HG02571 (cell line): ENCODE data around the gene FHL1.
"Not testable (repeated sequence)": the region's sequence is repeated elsewhere in the genome, so short reads cannot be mapped to it uniquely, and the experiment has no call there.

Source experiments
- ATAC-seq: cut with Tn5 transposase; IDR thresholded peaks from one replicate; pipeline ENCODE4 v1.9.1; 2021; ENCODE audit warnings: mild to moderate bottlenecking, moderate library complexity; ENCODE audit not compliant: unreplicated experiment

The FHL1 gene

DNA sequence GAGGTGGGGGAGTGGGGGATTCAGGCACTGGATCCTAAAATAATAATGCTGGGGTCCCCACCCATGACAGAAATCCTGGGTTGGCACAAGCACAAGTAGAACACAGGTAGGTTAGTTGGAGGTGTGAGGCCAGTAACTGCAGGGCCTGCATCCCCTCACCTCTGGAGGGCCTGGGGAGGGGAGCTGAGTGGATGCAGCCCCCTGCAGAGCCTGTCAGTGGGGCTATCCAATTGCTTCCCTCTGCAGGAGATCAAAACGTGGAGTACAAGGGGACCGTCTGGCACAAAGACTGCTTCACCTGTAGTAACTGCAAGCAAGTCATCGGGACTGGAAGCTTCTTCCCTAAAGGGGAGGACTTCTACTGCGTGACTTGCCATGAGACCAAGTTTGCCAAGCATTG lies 60.2 kb downstream of the FHL1 start:
- no peak for ATAC-seq

DNA sequence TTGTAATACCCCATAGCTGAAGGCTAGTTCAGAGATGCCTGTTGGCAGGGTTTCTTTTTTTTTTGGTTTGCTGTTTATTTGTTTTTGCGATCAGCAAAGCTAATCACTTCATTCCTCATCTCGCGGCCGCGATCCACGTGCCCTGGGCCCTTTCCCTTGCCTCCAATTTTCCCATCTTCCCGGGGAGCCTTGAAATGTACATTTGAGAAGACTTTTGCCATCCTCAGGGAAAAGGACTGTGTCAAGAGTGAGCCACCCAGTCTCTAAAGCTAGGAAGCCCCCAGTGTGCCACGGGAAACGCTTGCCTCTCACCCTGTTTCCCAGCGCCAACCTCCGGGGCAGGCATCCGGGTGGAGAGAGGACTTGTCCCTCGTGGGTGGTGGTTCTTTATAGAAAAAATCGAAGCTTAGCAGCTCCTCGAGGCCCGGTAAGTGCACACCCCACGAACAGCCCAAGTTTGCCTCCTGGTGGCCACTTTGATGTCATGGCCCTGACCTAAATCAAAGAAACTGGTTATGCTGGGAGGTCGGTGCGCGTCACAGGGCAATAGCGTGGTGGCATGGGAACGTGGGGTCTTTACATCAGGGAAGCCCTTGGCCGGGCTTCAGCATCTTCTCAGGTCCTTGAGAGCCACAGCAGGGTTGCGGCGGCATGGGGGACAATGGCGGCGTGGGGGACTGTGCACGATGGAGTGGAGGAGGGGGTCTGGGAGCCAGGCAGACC lies 61.8 kb downstream of the FHL1 start:
- ATAC-seq, result no peak

DNA sequence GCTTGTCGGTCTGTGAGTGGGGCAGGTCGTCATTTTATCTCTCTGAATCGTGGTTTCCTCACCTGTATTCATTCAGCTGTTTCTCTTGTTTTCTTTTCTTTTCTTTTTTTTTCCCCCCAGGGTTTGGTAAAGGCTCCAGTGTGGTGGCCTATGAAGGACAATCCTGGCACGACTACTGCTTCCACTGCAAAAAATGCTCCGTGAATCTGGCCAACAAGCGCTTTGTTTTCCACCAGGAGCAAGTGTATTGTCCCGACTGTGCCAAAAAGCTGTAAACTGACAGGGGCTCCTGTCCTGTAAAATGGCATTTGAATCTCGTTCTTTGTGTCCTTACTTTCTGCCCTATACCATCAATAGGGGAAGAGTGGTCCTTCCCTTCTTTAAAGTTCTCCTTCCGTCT lies 62.4 kb downstream of the FHL1 start:
- ATAC-seq, result no peak

- ATAC-seq, result no peak
Measured at GRCh38 chrX:136210243-136210642, 62.9 kb downstream of the FHL1 start.

GRCh38 chrX:136210806-136211205 lies 63.5 kb downstream of the FHL1 start:
- ATAC-seq, result no peak

DNA sequence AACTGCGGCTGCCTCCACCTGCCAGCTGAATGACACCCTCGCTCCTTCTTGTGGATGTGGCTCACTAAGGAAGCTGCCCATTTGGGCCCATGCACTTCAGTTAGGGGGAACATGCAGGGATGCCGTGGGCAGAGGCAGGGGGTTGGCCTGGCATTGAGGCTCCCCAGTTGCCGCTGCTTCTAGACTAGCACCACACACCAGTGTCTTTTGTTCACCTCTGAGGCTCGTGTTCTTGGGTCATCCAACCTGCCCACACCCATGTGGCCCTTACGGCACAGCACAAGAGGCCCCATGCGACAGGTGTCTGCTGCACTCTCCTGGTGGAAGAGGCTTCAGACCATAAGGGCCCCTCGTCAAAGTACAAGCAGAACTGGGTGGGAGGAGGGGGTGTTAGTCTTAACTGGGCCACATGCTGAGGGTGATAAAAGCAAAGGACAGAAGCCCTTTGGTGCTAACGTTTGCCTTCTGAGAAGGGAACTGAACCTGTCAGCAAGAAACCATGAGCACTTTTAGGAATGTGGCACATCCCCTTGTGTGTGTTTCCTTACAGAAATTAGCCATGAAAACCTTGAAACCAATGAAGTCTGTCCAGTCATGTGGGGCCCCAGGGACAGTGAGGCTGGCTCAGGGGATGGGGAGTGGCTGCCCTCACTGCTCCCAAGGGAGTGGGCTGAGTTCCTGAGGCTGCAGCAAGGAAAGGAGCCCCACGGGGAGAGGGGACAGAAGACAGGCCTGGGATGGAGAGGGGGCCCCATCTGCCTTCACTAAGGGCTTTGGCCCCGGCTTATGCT lies 64.6 kb downstream of the FHL1 start:
- no peak for ATAC-seq

DNA sequence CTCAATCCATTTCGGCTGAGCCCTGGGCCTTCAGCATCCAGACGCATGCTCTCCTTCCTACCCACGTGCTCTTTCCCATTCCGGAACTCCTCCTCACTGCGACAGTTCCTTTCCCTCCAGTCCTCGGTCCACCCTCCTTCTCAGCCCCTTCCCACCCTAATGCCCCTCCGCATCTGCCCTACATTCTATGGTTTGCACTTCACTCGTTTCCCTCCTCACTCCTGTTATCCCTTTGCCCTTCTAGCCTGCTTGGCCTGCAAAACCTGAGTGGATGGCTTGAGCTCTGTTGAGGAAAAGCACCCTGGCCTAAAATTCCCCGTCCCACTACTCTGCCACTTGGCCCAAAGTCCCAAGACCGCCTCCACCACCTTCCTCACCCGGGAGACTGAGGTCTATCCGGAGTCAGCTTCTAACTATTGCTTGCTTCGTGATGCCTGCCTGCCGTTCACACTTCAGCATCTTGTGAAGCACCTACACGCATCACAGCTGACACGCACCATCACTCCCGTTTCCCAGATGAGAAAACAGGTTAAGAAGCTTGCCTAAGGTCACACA lies 65.3 kb downstream of the FHL1 start:
- no peak for ATAC-seq

GRCh38 chrX:136214551-136214950 lies 67.2 kb downstream of the FHL1 start:
- ATAC-seq, result no peak

GRCh38 chrX:136215559-136215958 lies 68.2 kb downstream of the FHL1 start:
- ATAC-seq, result no peak

DNA sequence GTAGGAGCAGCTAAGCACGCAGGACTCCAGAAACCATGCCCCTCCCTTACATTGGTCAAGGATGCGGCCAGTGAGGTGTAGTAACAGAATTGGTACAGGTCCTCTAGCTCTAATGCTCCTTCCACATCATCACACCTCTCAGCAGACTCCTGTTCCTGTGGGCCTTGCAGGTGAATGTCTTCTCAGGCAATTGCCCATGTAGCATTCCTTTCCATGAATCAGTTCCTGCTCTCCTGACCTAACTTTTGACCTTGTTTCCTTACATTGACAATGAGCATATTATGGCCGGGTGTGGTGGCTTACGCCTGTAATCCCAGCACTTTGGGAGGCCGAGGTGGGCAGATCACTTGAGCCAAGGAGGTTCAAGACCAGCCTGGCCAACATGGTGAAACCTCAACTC lies 72.6 kb downstream of the FHL1 start:
- no peak for ATAC-seq

GRCh38 chrX:136220540-136220939 lies 73.2 kb downstream of the FHL1 start:
- no peak for ATAC-seq

- no peak for ATAC-seq
Measured at GRCh38 chrX:136220951-136221350, 73.6 kb downstream of the FHL1 start.

GRCh38 chrX:136221851-136222513 lies 74.6 kb downstream of the FHL1 start:
- ATAC-seq, result no peak

GRCh38 chrX:136227074-136227473 lies 79.7 kb downstream of the FHL1 start:
- no peak for ATAC-seq

GRCh38 chrX:136227948-136228838 lies 80.9 kb downstream of the FHL1 start:
- ATAC-seq, result peak; percentile 71

- no peak for ATAC-seq
Measured at GRCh38 chrX:136228839-136229207, 81.5 kb downstream of the FHL1 start.

GRCh38 chrX:136237074-136237473 lies 89.7 kb downstream of the FHL1 start:
- no peak for ATAC-seq

GRCh38 chrX:136237849-136238248 lies 90.5 kb downstream of the FHL1 start:
- ATAC-seq, result not testable (repeated sequence)

GRCh38 chrX:136246201-136246600 lies 98.9 kb downstream of the FHL1 start:
- ATAC-seq, result no peak

GRCh38 chrX:136250191-136251040 lies 103.1 kb downstream of the FHL1 start:
- peak; percentile 32 for ATAC-seq
